HG03095 (cell line): ENCODE measurements around the gene CADPS.

ENCODE experiments used
- ATAC-seq: cut with Tn5 transposase; IDR thresholded peaks from one replicate; pipeline ENCODE4 v1.9.1; 2021; ENCODE audit warnings: moderate library complexity; ENCODE audit not compliant: unreplicated experiment

CADPS gene

DNA sequence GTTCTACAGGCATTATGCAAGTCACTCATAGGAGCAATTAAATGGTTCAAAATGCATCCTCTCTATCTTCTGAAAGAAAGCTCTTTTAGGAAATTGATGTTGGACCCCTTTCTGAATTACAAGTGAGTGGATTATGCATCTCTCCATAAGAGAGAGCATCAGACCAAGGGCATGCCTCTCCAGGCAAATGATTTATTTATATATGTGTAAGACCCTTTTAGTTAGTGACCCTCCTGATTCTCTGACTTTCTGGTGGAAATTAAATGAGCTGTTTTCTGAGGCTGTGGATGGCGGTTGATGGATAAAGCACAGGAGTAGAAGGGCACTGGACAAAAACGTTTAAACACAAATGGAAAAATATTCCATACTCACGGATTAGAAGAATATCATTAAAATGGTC, 62.6 kb downstream of the CADPS start:
- no peak for ATAC-seq

DNA sequence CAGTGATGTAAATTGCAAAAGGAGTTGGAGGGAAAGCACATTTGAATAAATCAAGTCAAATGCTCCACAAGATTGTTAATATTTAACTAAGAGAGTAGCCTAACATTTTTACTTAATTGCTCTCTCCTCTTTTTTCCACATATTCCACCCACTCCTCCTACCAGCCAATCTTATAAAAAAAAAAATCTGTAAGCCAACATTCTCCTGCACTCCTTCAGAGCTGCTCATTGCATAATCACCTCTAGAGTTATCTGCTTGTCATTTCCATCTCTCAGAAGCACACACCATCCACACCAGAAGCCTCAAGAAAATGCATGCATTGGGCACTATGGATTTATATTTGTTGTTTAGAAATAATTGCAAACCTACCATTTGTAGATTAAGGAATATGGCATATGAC, 64.1 kb downstream of the CADPS start:
- ATAC-seq: no peak

DNA sequence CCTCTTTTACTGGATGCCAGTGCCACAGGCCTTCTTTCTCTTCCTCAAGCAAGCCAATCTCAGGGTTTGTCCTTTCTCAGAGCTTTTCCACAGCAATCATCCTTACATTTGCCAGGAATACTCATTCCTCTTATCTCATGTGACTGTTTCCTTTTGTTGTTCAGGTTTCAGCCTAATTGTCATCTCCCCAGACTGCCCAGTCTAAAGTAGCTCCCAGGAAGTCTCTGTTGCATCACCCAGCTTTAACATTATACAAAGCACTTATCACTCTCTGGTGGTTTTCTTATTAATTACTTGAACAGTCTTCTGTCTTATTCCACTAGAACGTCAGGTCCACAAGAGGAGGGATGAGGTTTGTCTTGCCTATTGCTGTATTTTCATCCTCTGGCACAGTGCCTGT, 65.8 kb downstream of the CADPS start:
- no peak for ATAC-seq

DNA sequence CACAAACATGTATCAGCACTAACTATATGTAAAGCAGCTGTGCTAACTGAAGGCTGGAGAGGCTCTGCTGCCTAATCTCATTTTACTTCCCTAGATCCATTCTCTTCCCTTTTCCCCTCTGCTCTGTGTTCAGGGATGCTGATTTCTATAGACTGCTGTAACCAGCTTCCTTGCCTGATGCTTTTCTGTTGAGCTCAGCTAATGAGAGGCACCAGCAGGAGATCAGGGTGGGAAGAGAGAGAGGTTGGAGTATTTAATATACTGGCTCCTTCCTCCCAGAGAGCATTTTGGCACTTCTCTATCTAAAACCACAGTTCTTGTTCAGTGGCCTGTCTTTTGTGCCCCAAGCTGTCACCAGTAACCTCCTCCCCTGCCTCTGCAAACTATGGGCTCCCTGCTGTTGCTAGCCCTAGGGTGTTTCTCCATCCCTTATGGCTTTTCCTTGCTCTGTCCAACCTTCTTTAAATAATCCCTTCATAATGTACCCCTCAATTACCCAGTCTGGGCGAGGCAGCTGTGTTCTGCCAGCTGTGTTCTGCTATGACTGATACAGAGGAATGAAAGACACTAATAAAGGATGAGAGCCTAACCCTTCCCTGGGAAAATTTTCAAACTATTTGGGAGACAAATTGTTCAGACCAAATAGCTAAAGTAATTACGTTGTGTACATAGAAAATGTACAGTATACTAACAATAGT, 69.5 kb downstream of the CADPS start:
- no peak for ATAC-seq

DNA sequence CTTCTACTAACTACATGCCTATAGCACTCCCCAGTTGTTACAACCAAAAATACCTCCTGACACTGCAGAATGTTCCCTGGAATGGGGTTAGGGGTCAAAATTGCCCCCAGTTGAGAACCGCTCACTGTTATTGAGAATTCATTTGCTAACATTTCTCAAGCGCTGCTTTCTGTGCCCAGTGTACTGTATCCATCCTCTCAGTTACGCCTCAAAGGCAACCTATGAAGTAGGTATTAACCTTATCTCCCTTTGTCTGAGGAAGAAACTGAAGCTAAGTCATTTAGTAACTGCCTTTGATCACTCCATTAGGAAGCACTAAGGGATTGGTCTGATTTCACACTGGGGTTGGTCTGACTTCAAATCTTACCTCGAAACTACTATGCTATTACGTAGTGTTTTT, 70.1 kb downstream of the CADPS start:
- ATAC-seq: no peak

DNA sequence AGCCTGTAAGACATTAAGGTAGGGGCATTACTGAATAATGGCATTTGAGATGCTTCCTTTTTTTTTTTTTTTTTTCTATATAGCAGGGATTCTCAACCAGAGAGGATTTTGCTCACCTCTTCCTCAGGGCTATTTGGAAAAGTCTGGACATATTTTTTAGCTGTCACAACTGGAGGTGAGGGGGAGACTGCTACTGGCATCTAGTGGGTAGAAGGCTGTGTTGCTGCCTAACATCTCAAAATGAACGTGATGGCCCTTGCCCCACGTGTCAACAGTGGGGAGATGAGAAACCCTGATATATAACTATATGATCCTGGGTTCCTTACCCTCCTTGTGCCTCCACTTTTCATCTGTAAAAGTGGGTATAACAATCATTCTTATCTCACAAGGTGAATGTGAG, 71.9 kb downstream of the CADPS start:
- ATAC-seq: no peak

DNA sequence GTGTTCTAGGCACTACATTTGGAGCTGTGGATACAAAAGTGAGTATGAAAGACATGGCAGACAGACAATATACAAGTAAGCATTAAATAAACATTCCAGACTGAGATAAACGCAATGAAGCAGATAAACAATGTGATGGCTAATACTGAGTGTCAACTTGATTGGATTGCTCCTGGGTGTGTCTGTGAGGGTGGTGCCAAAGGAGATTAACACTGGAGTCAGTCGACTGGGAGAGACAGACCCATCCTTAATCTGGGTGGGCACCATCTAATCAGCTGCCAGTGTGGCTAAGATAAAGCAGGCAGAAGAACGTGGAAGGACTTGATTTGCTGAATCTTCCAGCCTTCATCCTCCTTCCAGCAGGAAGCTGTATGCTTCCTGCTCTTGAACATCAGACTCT, 77.2 kb downstream of the CADPS start:
- ATAC-seq: no peak

DNA sequence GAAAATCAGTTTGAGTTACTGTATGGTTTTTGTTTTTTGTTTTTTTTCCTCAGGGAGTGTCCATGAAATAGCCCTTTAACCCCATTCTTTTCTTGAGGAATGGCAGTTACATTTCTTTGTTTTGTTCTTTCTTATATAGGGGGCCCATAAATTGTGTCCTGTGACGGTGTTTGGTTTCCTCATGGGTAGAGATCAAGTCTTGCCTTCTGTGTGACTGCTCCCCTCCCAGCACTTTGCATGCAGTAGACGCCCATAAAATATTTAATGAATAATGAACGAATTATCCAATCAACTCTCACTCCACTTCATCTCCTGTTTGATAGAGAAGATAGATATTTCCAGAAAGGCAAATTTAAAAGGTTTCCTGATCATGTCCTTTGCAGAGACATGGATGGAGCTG, 78.1 kb downstream of the CADPS start:
- no peak for ATAC-seq

DNA sequence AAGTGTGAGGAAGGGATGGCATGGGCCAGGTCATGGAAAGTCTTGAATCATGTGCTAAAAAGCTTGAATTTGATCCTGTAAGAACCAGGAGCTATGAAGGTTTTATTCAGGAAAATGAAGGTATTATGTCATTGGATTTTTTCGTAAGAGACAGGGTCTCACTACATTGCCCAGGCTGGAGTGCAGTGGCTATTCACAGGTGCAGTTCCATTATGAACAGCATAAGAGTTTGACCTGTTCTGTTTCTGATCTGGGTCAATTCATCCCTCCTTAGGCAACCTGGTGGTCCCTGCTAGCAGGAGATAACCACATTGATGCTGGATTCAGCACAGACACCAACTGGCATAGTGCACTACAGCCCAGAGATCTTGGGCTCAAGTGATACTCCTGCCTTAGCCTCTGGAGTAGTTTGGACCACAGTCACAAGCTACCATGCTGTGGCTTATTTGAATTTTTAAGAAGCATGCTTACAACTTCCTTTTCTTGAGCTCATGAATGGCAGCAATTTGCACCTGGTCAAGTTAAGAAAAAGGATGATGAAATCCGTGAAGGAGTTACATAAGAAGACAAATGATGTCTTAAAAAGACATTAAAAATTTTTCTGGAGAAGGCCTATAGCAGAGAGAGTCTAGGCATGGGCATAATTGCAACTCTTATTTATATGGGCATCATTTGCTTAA, 79.1 kb downstream of the CADPS start:
- ATAC-seq: no peak

DNA sequence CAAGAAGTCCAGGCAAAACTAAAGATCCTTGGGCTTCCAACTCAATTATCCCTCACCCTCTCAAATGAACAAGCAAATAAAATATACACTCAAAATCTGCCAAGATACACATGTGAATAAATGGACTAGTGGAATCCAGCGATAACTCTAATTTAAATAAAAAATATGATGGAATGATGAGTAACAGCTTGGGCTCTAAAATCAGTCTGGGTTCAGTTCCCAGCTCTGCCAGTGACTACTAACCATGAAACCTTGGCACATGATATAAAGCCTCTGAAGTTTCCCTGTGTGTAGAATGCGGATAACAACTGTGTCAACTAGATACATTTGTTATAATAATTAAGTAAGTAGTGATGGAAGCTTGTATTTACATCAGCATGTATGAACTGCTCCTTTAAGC, 81.3 kb downstream of the CADPS start:
- ATAC-seq: no peak

DNA sequence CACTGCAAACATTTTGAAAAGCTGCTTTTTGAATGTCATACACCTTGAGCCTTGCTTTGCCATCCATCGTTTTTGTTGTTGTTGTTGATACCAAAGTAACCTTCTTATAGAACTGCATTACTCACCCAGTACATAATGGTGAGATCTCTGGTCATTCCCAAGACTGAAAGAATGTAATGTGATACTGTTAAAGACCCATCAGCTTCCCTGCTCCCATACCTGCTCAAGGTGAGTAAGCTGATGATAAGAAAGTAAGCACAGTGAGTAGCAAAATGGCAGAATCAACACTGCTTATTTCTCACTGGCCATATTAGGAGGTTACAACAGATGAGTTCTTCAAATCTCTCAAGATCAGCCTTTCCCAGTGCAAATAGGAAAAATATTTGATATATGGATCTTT, 89.8 kb downstream of the CADPS start:
- ATAC-seq: no peak

DNA sequence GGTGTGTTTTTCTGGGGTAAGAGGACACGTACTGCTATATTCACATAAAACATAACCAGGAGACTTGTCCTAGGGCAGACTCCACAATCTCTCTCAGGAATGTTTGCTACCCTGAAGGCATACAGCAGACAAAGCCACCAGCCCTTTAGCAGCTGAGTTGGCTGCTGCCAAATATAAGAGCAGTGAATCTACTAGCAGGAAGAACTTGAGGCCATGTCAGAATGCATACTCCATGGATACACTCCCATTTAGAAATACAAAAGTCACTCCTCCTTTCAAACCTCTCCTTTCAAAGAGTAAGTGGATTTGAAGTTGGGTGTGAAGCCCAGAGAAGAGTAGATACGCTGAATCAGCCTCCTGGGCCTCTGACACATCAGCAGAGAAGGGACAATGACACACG, 94.1 kb downstream of the CADPS start:
- ATAC-seq: no peak

DNA sequence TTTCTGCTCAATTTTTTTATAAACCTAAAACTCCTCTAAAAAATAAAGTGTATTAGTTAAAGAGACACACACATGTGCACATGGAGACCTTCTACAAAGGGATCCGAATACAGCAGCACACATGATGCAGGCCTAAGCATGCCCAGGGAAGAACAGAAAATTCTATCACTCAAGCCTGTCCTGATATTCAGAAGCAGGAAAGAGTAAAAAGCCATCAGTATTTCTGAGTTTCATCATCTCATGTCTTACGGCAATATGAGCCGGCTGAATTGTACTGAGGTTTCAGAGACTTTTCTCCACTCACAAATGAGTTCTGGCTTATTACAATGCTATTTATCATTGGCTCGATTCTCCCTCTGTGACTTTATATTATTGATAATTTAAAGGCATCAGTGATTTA, 97.5 kb downstream of the CADPS start:
- no peak for ATAC-seq

DNA sequence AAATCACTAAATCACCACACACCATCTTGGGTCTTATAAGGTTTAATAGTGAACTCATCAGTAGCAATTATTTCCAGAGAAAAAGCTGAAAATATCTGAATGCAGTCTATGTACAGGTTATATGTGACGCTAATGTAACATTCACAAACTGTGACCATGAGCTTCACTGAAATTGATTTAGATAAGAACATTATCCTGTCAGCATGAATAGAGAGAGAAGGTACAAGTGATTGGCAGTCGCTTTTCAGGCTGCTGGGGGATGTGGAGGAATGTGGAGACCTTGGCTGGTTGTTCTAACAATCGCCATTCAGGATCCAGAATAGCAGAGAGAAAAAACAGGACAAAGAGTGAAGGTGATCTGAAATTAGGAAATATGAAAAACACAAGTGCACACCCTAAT, 98.1 kb downstream of the CADPS start:
- no peak for ATAC-seq

DNA sequence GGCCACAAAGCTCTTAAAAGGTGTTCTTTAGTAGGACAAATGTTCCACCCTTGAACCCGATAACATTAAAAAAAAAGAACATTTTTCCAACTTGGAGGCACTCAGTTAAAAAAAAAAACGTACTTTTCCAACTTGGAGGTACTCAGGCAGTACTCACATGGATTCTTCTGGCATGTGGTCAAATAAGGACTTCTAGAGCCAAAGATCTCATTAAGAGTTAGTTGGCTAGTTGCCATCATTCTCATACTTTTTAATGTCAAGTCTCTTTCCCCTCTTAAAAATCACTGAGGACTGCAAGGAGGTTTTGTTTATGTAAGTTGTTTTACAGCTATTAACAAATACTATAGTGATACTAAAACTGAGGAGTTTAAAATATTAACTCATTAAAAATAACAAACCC, 101.0 kb downstream of the CADPS start:
- ATAC-seq: no peak

DNA sequence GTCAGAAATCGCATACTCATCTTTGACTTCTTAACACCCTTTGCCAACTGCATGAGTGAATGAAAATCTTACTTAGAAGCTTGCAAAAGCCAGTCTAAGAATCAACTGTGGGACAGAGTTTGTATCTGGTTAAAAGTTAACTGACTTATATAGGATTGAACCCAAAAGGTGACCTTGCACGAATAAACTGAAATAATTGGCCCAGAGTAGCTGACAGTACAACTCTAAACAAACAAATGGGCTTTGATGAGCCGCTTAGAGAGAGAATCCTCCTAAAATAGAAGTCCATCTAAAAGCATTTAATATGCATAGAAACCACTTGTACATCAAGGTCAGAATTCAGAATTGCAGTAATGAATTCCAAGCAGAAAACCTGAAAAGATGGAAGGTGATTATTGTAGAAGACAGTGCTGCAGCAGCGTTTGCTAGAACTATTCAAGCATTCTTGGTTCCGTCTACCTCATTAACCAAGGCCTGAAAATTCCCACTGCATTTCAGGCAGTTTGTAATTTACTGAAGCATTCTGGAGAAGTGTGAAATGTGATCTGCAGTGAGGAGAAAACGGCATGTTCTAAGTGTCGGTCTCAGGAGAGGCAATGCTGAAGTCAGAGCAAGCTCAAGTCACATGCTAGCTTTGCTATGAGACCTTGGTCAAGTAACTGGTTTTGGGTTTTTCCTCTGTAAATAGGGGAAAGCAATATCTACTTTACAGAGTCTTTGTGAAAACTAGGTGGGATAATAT, 103.7 kb downstream of the CADPS start:
- no peak for ATAC-seq

DNA sequence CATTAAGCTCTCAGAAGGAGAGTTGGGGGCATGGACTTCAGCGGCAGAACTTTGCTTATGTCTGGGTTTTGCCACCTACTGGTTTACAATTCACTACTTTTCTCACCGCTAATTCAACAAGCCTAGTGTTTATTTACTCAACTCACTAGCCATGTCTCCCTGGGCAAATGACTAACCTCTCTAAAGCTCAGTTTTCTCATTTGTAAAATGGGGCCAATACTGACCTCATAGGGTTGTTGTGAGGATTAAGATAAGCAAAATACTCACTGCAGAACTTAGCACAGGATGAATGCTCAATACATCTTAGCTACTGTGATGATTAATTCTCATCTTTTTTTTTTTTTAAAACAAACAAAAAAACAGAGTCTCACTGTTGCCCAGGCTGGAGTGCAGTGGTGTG, 106.3 kb downstream of the CADPS start:
- no peak for ATAC-seq

DNA sequence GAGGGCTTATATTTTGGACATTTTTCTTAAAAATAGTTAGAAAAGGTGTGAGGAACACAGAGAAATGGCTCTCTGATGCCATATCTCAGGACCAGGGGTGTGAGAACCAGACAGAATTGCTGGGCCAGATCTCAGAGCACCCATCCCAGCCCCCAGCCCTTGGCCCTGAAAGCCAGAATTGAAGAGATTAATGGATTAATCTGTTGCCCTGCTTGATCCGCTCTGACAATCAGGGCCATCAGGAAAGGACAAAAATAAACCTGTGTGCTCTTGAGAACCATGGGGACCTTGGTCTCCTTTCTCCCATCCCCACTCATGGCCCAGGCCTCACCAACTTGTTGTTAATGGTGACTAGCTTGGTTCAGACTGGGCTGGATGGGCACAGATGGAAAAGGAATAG, 113.5 kb downstream of the CADPS start:
- no peak for ATAC-seq

DNA sequence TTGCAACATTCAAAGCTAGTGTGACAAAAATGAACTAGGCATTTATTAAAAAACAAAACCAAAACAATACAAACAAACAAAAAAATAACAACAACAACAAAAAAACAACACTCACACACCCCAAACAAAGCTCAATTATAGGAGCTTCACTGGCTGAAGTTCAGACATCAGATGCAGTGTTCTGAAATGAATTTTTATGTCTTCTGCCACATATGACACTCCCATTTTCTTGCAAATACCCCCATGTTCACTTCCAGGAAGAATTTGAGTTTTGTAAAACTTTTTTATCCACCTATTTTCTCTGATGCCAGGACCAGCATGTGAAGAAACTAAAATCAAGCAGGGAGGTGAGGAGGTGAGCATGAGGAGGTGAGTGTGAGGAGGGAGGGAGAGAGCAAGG, 113.9 kb downstream of the CADPS start:
- no peak for ATAC-seq

DNA sequence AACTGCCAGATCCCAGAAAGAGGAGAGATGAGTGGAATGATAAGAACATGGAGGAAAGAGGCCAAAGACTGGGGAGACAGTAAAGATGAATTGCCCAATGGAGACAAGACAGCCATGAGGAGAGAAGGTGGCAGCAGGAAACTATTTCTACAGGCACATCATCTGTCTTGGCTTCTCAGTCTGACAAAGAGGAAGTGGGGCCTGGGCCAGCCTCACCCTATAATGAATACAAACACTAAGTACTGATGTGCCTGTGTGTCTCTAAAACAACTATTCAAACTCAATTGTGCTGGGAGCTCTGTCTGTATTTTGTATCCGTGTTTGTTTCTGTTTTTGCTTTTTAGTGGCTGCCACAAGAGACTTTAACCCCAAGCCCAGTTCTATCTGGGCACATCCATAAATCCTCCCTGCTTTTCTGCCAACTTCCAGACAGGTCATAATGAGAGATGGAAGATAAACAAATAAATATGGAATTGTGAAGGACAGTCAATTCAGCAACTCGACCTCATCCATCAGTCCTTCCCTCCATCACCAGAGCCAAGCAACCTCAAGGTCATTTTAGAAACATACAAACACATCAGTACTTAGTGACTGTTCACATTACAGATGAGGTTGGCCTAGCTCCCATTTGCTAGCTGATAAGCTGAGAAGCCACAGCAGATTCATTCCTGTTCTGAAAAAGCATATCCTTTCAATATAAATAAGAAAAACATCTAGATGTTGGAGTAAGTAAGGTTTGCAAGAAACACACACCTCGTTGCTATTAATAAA, 116.7 kb downstream of the CADPS start:
- no peak for ATAC-seq

DNA sequence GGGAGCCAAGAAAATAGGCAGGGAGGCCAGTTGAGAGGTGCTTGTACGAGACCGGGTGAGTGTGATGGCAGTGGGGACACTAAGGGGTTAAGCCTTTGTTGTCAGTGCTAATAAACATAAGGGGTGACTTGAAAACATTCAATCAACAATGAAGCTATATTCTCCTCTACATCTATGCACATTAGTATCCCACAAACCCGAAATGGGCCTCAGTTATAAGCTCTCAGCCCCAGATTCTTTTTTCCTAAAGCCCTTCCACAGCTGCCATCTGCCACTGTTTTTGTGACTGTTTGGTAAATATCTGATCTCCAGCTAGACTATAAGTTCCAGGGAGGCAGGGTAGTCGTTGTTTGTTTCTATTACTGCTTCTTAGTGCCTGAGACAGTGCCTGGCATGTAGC, 118.2 kb downstream of the CADPS start:
- ATAC-seq: no peak

DNA sequence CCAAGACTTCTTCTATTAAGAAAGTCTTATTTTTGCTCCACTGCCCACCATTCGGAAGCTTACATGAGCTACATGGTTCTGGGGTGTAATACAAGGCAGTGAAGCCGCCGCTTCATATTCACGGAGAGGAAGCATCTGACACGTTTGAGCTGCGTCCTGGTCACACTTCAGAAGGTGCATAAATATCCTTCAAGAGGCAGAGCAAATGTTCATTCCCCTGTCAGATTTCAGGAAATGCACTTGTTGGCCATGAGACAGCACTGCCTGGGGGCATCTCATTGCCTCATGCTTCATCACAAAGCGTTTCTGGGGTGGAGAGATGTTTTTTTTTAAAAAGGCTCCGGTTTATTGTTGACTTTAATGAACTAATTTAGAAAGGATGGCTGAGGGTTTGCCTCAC, 119.9 kb downstream of the CADPS start:
- no peak for ATAC-seq
